Upper lobe of left lung (tissue), 6 donors: ENCODE measurements around the gene CFAP300. TPM values are rescaled to one million over a fixed set of nuclear protein-coding genes. Genes with fewer than 3 reads are reported as not detected.
A peak's percentile ranks its signal among the peaks of the same experiment; 100 is the strongest.

Experiments
- ATAC-seq, 2 donors: fragments of 200-7000 bp; cut with Tn5 transposase; one replicate each; pipeline ENCODE4 v1.9.1; 2022; ENCODE audit warnings: mild to moderate bottlenecking in 2 of 2, moderate library complexity in 2 of 2; ENCODE audit not compliant: low FRiP score in 2 of 2
- DNase-seq, 2 donors: peaks; one replicate each; pipeline ENCODE4 v3.0.0-alpha.2; 2019 to 2020
- H3K27ac ChIP-seq, 4 donors: fragments of 200-600 bp; sonication (generic); one replicate each; pipeline ENCODE4 v1.5.1; 2016 to 2019
- H3K27me3 ChIP-seq, 4 donors: fragments of 200-600 bp; sonication (generic); one replicate each; pipeline ENCODE4 v1.5.1; 2017 to 2019
- H3K36me3 ChIP-seq, 4 donors: fragments of 200-600 bp; sonication (generic); one replicate each; pipeline ENCODE4 v1.5.1; 2016 to 2019
- H3K4me1 ChIP-seq, 4 donors: fragments of 200-600 bp; sonication (generic); one replicate each; pipeline ENCODE4 v1.5.1; 2018 to 2019
- H3K4me3 ChIP-seq, 4 donors: fragments of 200-600 bp; sonication (generic); one replicate each; pipeline ENCODE4 v1.5.1; 2017 to 2019; ENCODE audit warnings: mild to moderate bottlenecking in 2 of 4, moderate library complexity in 1 of 4
- H3K9me3 ChIP-seq, 4 donors: fragments of 200-600 bp; sonication (generic); one replicate each; pipeline ENCODE4 v1.5.1; 2018 to 2019
- EP300 ChIP-seq, 4 donors: sonication (generic); formaldehyde crosslinking; IDR thresholded peaks; one replicate each; pipeline ENCODE4 v1.5.1; 2017; ENCODE audit warnings: antibody characterized with exemption in 4 of 4, control low read depth in 2 of 4
- POLR2A ChIP-seq, 4 donors: fragments of 450-650 bp; IDR thresholded peaks; one replicate each; pipeline ENCODE4 v1.5.1; 2016 to 2017; ENCODE audit warnings: antibody characterized with exemption in 4 of 4, mild to moderate bottlenecking in 2 of 4
- POLR2AphosphoS5 ChIP-seq, 2 donors: sonication (generic); formaldehyde crosslinking; IDR thresholded peaks; one replicate each; pipeline ENCODE4 v1.5.1; 2017; ENCODE audit warnings: antibody characterized with exemption in 2 of 2
- WGBS, 2 donors: methylation state at CpG; one replicate each; pipeline ENCODE4 v1.1.5; 2017 to 2018; 5-methylcytosine and 5-hydroxymethylcytosine counted together
- total RNA-seq, 6 donors: library from RNA; depleted of rRNA in 4 of 6; stranded (reverse); fragments of >200 nt in 4 of 6; gene quantifications; one replicate each; pipeline versions ENCODE4 v1.1.0 to v1.2.1, GENCODE V29; 2016 to 2021
- TF ChIP-seq, protein P1 (sequence below), 6 experiments: fragments of 450-650 bp in 4 of 6; fragments of 200-600 bp in 2 of 6; sonication (generic) in 2 of 6; IDR thresholded peaks; one replicate each; pipeline ENCODE4 v1.5.1; 2016 to 2019; ENCODE audit warnings: antibody characterized with exemption in 6 of 6
- donor health status: DM: no; HTN: no; CAD: no; lungs with moderate emphysema.
- donor health status: DM: no; HTN: yes; CAD: no; lungs with severe emphysema.

The CFAP300 gene
- total RNA-seq, 6 donors from 2014 or later: 1.2 to 15.9 (median 4.2) TPM

DNA sequence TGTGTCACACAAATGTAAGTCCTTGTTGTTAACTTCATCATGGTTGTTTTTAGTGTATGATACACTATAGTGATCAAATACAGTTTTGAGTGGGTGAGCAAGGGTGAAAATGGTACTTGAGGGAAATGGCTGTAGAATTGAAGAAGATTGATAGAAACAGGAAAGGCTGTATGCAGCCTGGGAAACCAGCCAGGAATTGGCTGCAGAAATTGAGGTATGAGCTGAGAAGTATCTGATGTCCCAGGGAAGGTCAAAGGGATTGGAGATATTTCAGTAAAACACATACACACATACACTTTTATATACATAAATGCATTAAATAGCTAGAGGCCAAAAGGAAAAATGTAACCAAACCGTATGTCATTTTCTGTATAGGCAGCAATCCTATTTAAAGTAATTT, 49.9 kb downstream of the CFAP300 start:
- Histone ChIP-seq H3K27ac (no peak overlapping the region), H3K4me1 (no peaks in the 10 kb centered on the region), H3K9me3 (no peaks in the 10 kb centered on the region), H3K27me3 (no peaks in the 10 kb centered on the region), H3K4me3 (no peak overlapping the region), H3K36me3 (no peaks in the 10 kb centered on the region)
- DNase-seq (no peak), ATAC-seq (no peak)
- TF ChIP-seq, protein P1, sequence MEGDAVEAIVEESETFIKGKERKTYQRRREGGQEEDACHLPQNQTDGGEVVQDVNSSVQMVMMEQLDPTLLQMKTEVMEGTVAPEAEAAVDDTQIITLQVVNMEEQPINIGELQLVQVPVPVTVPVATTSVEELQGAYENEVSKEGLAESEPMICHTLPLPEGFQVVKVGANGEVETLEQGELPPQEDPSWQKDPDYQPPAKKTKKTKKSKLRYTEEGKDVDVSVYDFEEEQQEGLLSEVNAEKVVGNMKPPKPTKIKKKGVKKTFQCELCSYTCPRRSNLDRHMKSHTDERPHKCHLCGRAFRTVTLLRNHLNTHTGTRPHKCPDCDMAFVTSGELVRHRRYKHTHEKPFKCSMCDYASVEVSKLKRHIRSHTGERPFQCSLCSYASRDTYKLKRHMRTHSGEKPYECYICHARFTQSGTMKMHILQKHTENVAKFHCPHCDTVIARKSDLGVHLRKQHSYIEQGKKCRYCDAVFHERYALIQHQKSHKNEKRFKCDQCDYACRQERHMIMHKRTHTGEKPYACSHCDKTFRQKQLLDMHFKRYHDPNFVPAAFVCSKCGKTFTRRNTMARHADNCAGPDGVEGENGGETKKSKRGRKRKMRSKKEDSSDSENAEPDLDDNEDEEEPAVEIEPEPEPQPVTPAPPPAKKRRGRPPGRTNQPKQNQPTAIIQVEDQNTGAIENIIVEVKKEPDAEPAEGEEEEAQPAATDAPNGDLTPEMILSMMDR (IDR thresholded peaks at IDR 0.05): no peak
- WGBS, 2 donors: 82 to 86% methylated on average over 1 of the region's 1 CpG

GRCh38 chr11:102099755-102100154, 52.5 kb downstream of the CFAP300 start:
- TF ChIP-seq POLR2AphosphoS5 (IDR thresholded peaks at IDR 0.05): no peak
- TF ChIP-seq, protein P1 (IDR thresholded peaks at IDR 0.05): no peak
- no peak for TF ChIP-seq POLR2A (IDR thresholded peaks at IDR 0.05)
- no peak for TF ChIP-seq EP300 (IDR thresholded peaks at IDR 0.05)
- no peak for DNase-seq
- H3K27me3 ChIP-seq: no peaks in the 10 kb centered on the region
- no peaks in the 10 kb centered on the region for H3K9me3 ChIP-seq
- no peak overlapping the region for H3K27ac ChIP-seq
- ATAC-seq: no peak
- H3K4me3 ChIP-seq: no peak overlapping the region
- WGBS, 2 donors: 76 to 92% methylated on average over 2 of the region's 2 CpGs
- H3K36me3 ChIP-seq: no peaks in the 10 kb centered on the region
- no peaks in the 10 kb centered on the region for H3K4me1 ChIP-seq

- 57 to 68% methylated on average over 3 of the region's 3 CpGs for WGBS, 2 donors
- no peak for ATAC-seq
- Histone ChIP-seq H3K4me3 (no peak overlapping the region), H3K9me3 (no peaks in the 10 kb centered on the region), H3K27me3 (peaks cover 0 to 6% (median 0%) of the 10 kb centered on the region in 4 donors), H3K4me1 (peaks cover 0 to 23% (median 6%) of the 10 kb centered on the region in 4 donors), H3K36me3 (no peaks in the 10 kb centered on the region), H3K27ac (peak overlapping the region in 3 of 4 donors; percentile 97 to 98 (median 97))
- DNase-seq: no peak
- TF ChIP-seq POLR2AphosphoS5 (IDR thresholded peaks at IDR 0.05): no peak
Measured at GRCh38 chr11:102108734-102109440, 61.6 kb downstream of the CFAP300 start.

DNA sequence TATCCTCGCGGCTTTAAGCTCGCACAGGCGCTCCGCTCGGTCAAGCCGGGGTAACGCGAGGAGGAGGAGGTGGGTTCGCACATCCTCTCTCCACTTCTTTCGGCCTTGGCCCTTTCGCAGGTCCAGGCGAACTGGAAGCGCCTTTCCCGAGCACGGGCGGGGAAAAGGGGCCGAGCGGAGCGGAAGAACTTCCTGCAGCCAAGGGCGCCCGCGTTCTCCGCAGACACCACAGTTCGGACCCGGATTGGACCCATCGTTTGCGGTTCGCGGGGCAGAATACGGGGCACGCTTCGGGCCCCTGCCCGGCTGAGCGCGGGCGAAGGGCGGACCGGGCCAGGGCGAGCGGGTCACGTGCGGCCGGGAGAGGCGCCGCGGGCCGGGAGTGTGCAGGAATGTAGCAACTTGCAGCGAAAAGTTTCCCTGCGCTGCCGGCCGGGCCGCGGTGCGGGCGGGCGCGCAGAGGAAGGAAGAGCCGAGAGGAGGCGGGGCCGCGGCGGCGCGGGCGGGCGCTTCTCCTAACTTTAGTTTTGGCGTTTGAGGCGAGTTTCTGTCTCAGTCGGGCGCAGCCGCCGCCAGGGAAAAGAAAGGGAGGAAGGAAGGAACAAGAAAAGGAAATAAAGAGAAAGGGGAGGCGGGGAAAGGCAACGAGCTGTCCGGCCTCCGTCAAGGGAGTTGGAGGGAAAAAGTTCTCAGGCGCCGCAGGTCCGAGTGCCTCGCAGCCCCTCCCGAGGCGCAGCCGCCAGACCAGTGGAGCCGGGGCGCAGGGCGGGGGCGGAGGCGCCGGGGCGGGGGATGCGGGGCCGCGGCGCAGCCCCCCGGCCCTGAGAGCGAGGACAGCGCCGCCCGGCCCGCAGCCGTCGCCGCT, 62.9 kb downstream of the CFAP300 start, which contains the start of gene YAP1:
YAP1 (plus strand) TSS at position 552 of the 865 bp plus-strand sequence. CDS start 402 bp downstream, outside the sequence.
- ATAC-seq: peak; percentile 92 to 94

GRCh38 chr11:102110761-102111010, 63.4 kb downstream of the CFAP300 start:
- peaks cover 0 to 6% (median 0%) of the 10 kb centered on the region in 4 donors for H3K27me3 ChIP-seq
- peak in 1 of 2 donors; percentile 15 for ATAC-seq
- WGBS, 2 donors: 0% methylated on average over 5 of the region's 31 CpGs; no CpG with 5 or more reads in 1 of the 2 donors
- H3K27ac ChIP-seq: peak overlapping the region; percentile 97 to 99 (median 98)
- no peaks in the 10 kb centered on the region for H3K36me3 ChIP-seq
- DNase-seq: peak in 1 of 2 donors; percentile 89
- H3K4me1 ChIP-seq: peaks cover 0 to 23% (median 10%) of the 10 kb centered on the region in 4 donors
- peak overlapping the region; percentile 58 to 83 (median 80) for H3K4me3 ChIP-seq
- TF ChIP-seq, protein P1 (IDR thresholded peaks at IDR 0.05): no peak
- TF ChIP-seq POLR2AphosphoS5 (IDR thresholded peaks at IDR 0.05): no peak
- no peak for TF ChIP-seq EP300 (IDR thresholded peaks at IDR 0.05)
- no peak for TF ChIP-seq POLR2A (IDR thresholded peaks at IDR 0.05)
- no peaks in the 10 kb centered on the region for H3K9me3 ChIP-seq

More for the DNA sequence above, 62.9 kb downstream of the CFAP300 start, which contains the start of gene YAP1:
- WGBS, 2 donors: 0 to 1% methylated on average over 67 to 80 of the region's 104 CpGs
- TF ChIP-seq POLR2AphosphoS5 (IDR thresholded peaks at IDR 0.05): peak; percentile 51 to 75
- peak in 3 of 4 donors; percentile 51 to 69 (median 56) for TF ChIP-seq POLR2A (IDR thresholded peaks at IDR 0.05)
- TF ChIP-seq EP300 (IDR thresholded peaks at IDR 0.05): no peak
- TF ChIP-seq, protein P1 (IDR thresholded peaks at IDR 0.05): peak in 2 of 6 experiments; percentile 5 to 31
- peak; percentile 85 to 98 for DNase-seq
- Histone ChIP-seq H3K4me3 (peak within 1 kb of the TSS; percentile 58 to 83 (median 80)), H3K27ac (peak within 1 kb of the TSS; percentile 97 to 99 (median 98)), H3K27me3 (peaks cover 0 to 6% (median 0%) of the 10 kb centered on the region in 4 donors), H3K9me3 (no peaks in the 10 kb centered on the region), H3K4me1 (peaks cover 0 to 23% (median 10%) of the 10 kb centered on the region in 4 donors), H3K36me3 (no peaks in the 10 kb centered on the region)
